ENCODE results near the gene CDC23.
A peak's percentile ranks its signal among the peaks of the same experiment; 100 is the strongest.
"Not testable (repeated sequence)": the region's sequence is repeated elsewhere in the genome, so short reads cannot be mapped to it uniquely, and the experiment has no call there.

The CDC23 gene

DNA sequence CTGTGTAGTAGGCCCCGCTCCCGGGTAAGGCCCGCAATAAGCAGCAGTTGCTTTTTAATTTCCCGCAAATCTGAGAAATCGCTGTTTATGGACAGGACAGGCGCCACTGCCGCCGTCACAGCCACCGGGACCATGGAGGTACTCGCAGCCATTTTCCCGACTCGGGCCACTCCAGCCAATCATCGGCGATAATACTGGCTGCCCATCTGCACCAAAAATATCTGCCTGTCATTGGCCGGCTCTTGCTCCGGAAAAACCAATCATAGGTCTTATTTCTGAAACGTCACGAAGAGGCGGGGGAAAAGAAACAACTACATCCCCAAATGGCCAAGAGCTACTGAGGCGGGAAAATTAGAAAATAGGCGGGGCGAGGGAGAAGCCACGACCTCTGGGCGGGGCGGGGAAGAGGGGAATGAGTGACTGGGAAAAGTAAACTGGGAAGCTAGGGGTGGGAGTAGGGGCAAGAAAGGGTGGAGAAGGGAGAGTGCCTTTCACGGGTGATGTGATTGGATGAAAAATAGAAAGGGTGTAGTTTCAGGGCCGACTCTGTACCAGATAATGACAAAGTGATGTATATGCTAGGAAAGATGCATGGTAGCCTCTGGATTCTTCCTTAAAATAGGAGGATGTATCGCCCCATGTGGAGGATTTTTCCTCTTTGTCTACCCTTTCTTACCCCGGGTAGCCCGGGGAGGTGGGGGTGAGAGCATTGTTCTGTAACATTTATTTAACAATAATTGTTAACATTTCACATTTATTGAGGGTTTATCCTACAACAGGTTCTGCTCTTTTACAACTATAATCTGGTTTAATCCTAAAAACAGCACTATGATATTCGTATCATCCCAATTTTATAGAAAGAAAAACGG, at the start of gene CDC23:
TSS of gene CDC23 (minus strand) at position 163 of the 869 bp plus-strand sequence. CDS start at position 152, 11 bp downstream.
- DNase-seq (ENCODE audit: low read depth): peak; percentile 86

DNA sequence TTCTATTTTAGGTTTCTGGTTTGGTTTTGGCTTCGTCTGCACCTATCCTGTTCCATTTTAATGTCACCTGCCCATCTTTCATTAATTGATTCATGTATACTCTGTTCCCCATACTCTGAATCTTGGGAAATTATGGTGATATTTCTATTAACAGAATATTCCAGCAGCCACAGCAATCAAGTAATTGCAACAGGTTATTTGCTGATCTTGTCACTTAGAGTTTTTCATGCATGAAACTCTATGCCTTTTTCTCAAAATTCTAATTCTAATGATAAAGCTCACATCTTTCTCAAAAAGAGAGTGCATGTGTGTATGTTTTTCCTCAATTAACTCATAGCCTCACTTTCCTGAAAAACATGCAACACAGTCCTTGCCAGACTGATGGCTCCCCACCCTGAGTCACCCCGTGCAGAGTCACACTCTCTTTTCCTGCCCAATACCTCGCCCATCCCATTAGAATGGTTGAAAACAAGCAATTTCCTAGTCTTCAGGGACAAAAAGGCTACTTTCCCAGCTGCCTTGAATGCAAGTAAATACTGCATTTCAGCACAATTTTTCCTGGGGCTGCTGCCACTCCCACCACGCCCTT, 45.7 kb upstream of the CDC23 start:
- DNase-seq (ENCODE audit: low read depth): no peak

- DNase-seq (ENCODE audit: low read depth): no peak
Measured at GRCh38 chr5:138257583-138257982, 44.5 kb upstream of the CDC23 start.

- DNase-seq (ENCODE audit: low read depth): no peak
Measured at GRCh38 chr5:138252944-138253343, 39.8 kb upstream of the CDC23 start.

- not testable (repeated sequence) for DNase-seq (ENCODE audit: low read depth)
Measured at GRCh38 chr5:138247800-138248199, 34.7 kb upstream of the CDC23 start.

DNA sequence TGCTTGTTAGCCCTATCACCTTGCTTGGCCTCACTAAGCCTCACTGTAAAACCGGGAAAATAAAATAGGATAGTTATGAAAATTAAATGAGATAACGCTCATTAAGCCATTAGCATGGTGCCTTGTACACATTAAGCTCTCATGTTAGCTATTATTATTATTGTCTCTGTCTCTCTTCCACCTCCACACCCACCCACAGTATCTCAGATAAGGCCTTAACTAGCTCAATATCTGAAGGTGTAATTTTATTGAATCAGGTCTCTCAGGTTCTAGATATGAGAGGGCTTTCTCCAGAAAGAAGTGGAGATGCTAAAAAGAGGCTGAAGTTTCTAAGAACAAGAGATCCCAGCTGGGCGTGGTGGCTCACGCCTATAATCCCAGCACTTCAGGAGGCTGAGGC, 33.7 kb upstream of the CDC23 start:
- DNase-seq (ENCODE audit: low read depth): no peak

DNA sequence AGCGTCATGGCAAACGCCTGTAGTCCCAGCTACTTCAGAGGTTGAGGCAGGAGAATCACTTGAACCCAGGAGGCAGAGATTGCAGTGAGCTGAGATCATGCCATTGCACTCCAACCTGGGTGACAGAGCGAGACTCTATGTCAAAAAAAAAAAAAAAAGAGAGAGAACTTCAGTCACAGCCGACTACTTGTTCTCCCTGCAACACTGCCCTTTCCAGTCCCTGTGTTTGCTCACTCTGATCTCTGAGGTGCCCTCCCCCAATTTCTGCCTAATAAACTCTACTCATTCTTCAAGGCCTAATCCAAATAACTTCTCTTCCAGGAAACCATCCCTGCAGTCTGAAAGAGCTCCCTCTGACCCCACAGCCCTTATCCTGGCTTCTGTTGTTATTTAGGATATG, 33.2 kb upstream of the CDC23 start:
- no peak for DNase-seq (ENCODE audit: low read depth)

GRCh38 chr5:138245717-138246116, 32.6 kb upstream of the CDC23 start:
- no peak for DNase-seq (ENCODE audit: low read depth)

- DNase-seq (ENCODE audit: low read depth): no peak
Measured at GRCh38 chr5:138243794-138244193, 30.7 kb upstream of the CDC23 start.

DNA sequence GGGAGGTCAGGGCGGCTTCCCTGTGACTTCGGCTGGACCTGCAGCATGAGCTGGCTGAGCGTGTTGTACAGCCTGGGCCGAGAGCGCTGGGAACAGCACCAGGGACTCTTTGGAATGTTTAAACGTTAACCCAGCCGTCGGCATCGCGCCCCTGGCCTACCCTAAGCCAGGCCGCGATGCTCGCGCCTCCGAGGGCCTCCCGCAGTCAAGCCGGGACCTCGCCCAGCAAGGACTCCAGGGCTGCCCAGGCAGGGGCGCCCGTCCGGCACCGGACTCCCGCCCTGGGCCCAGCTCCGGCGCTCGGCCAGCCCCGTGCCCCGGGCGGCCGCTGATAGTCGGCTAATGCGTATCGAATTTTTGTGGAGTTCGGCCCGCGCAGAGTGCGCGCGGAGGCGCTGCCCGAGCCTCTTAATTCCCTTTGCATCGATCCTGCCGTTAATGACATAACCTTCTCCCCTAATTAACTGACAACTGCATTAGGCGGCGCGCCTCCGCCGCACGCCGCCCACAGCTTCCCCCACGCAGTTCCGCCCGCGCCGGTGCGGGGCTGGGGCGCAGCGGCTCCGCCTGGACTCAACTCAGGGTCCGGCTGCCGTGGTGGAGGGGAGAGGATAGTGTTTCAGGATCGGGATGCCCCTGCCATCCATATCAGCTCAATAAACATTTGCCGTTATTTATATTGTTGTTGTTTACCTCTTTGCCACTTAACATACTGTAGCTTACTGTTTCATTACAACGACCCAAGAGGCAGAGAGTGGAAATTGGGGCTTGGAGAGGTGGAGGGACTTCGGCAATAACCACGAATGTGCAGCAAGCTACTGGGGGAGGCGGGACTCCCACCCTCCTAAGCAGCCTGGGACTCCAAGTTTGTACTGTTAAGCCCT, 28.8 kb upstream of the CDC23 start:
- DNase-seq (ENCODE audit: low read depth): no peak

DNA sequence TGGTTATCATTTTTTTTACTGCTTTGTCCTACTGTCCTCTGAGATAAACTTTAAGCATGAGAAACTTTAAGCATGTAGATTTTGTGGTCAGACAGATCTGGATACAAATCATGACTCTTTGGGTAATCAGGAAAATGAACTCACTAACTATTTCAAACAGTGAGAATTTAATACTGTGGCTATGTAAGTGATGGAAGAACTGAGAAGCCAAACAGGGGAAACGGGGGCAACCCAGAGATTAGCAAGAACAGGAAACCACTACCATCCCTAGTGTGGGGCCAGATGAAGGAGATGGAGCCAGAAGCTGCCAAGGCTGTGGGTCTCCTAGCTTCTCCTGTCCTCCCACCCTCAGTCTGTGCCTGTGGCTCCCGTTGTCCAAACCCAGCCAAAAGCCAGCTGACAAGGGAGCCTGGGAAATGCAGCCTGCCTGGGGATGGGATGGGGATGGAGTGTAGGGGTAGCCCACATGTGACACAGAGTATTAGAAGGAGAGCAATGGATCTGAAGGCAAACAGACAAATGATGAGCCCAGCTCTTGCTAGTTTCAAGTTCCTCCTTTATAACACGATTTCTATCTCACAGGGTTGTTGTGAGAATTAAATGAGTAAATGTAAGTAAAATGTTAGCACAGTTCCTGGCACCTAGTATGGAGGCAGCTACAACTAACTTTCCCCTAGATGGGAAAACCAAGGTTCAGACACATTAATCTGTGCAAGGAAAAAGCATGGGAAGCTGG, 27.7 kb upstream of the CDC23 start:
- DNase-seq (ENCODE audit: low read depth): no peak

DNA sequence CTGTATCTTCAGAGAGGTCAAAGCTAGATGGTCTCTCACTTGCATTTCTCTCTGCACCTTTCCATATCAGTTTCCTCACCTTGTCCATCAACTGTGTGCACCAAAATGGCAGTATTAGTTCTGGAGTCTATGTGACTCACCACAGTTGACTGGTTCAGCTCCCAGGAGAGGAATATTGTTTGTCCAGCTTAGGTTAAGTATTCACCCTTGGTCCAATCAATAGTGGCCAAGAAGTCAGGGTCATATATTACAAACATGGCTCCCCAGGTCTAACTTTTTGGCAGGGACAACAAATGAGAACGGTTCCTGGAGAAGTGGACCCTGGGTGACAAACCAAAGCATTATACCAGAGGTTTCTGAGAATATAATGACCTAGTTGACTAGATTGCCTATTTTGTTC, 24.9 kb upstream of the CDC23 start:
- no peak for DNase-seq (ENCODE audit: low read depth)

DNA sequence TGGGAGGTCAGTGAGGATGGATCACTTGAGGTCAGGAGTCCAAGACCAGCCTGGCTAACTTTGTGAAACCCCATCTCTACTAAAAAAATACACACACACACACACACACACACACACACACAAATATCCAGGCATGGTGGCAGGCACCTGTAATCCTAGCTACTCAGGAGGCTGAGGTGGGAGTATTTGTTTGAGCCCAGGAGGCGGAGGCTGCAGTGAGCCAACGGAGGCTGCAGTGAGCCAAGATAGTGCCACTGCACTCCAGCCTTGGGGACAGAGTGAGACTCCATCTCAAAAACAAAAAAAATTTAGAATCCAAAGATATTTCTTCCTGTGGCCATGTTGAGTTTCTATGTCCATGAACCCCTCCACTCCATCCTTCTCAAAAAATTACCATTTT, 21.5 kb upstream of the CDC23 start:
- no peak for DNase-seq (ENCODE audit: low read depth)

GRCh38 chr5:138233280-138233679, 20.2 kb upstream of the CDC23 start:
- no peak for DNase-seq (ENCODE audit: low read depth)

- no peak for DNase-seq (ENCODE audit: low read depth)
Measured at GRCh38 chr5:138230981-138231589, 18.0 kb upstream of the CDC23 start.

- DNase-seq (ENCODE audit: low read depth): no peak
Measured at GRCh38 chr5:138230261-138230660, 17.1 kb upstream of the CDC23 start.

GRCh38 chr5:138229387-138229786, 16.3 kb upstream of the CDC23 start:
- no peak for DNase-seq (ENCODE audit: low read depth)

- no peak for DNase-seq (ENCODE audit: low read depth)
Measured at GRCh38 chr5:138226910-138227309, 13.8 kb upstream of the CDC23 start.

DNA sequence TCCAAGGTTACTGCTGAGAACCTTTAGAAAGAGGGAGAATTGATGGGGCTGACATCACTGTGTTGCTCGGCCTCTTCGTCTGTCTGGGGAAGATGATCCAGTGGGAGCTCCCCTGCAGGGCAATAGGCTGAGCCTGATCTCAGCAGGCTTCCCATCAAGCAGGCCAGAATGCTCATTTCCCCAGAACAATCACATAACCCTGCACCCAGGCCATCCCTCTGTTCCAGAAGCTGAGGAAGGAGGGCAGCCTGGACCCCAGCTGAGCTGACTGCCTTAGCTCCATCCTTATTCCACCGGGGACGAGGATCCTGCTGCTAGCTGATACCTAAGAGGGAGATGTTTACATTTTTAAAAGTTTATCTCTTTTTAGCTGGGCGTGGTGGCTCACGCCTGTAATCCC, 11.6 kb upstream of the CDC23 start:
- DNase-seq (ENCODE audit: low read depth): no peak

- DNase-seq (ENCODE audit: low read depth): no peak
Measured at GRCh38 chr5:138223532-138223931, 10.4 kb upstream of the CDC23 start.

DNA sequence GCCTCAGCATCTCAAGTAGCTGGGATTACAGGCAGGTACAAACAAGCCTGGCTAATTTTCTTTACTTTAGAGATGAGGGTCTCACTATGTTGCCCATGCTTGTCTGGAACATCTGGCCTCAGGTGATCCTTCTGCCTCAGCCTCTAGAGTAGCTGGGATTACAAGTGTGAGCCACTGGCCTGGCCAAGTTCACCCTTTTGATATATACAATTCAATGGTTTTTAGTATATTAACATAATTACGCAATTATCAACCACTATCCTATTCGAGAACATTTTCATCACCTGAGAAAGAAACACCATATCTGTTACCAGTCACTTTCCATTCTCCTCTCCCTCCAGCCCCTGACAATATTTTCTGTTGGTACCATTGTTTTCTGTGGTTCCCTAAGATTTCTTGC, 3.7 kb upstream of the CDC23 start:
- no peak for DNase-seq (ENCODE audit: low read depth)

DNA sequence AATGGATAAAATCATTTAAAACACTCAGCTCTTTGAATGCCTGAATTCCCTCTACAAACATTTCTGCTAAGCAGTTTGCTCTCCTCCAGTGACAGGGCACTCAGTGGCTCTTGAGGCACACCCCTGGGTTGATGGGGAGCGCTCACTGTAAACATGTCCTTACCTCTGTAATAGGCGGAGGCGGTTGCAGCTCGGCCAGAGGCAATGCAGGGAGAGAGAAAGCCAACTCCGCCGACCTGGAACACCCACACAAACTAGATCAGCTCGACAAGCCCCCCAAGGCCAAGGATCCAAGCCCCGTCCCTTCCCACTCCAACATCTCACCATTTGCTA, 329 bp downstream of the CDC23 start:
- no peak for DNase-seq (ENCODE audit: low read depth)
